GM12878 (cell line): ENCODE measurements around the gene GSG1L. TPM values are rescaled to one million over a fixed set of nuclear protein-coding genes. Genes with fewer than 3 reads are reported as not detected.

Experiments used
- ATAC-seq: fragments of 200-7000 bp; cut with Tn5 transposase; 3 replicates; pipeline ENCODE4 v1.9.1; 2020; ENCODE audit warnings: mild to moderate bottlenecking, moderate library complexity
- BruUV-seq: library from RNA; stranded (reverse); fragments of 400-500 nt; replicated peaks from 2 replicates; lab custom pipeline; 2021; lab: Mats Ljungman, UMichigan
- CTCF ChIA-PET: fragments of 300-600 bp; sonication (Branson Sonifier 250); formaldehyde crosslinking; extraction: SDS; loops from one replicate; lab custom pipeline; 2021; ENCODE audit warnings: inconsistent platforms; lab: Yijun Ruan, JAX
- POLR2A ChIA-PET: fragments of 350-600 bp; formaldehyde crosslinking; extraction: SDS; loops from one replicate; lab custom pipeline; 2021; ENCODE audit warnings: inconsistent platforms; lab: Charles Lee
- RAD21 ChIA-PET: fragments of 300-600 bp; sonication (Branson Sonifier 250); formaldehyde crosslinking; loops from one replicate; lab custom pipeline; 2023; ENCODE audit warnings: antibody characterized with exemption; ENCODE audit not compliant: unreplicated experiment; lab: Charles Lee
- SMC1A ChIA-PET: fragments of 300-600 bp; sonication (Branson Sonifier 250); formaldehyde crosslinking; loops from one replicate; lab custom pipeline; 2023; ENCODE audit not compliant: unreplicated experiment, uncharacterized antibody; lab: Charles Lee
- DNase-seq: peaks from one replicate; pipeline ENCODE4 v3.0.0-alpha.2; 2011; ENCODE audit warnings: low read depth, low spot score
- FAIRE-seq: peaks from 3 replicates; lab custom pipeline; 2011; peaks lifted over from hg19 to GRCh38; lab: Jason Lieb, UNC
- H2AFZ ChIP-seq: 2 replicates; pipeline ENCODE4 v1.6.0; 2011; ENCODE audit warnings: low read depth, low read length, control low read depth; ENCODE audit not compliant: control insufficient read depth
- H3K27ac ChIP-seq: 2 replicates; pipeline ENCODE4 v1.5.1; 2011; ENCODE audit warnings: control low read depth; ENCODE audit not compliant: control insufficient read depth, insufficient read depth
- H3K27me3 ChIP-seq, 2 experiments: replicated peaks in 1 of 2; 2 replicates each; pipeline versions ENCODE4 v1.6.0 to v1.6.1; 2011; ENCODE audit warnings: low read length in 1 of 2; ENCODE audit not compliant: control insufficient read depth in 2 of 2, insufficient read depth in 2 of 2
- H3K36me3 ChIP-seq, 2 experiments: 2 replicates each; pipeline ENCODE4 v1.5.1; 2011; ENCODE audit warnings: low read length in 1 of 2; ENCODE audit not compliant: control insufficient read depth in 2 of 2, insufficient read depth in 2 of 2
- H3K4me1 ChIP-seq: 2 replicates; pipeline ENCODE4 v1.6.1; 2011; ENCODE audit warnings: mild to moderate bottlenecking, low read length, moderate library complexity, mixed read lengths; ENCODE audit not compliant: control insufficient read depth, insufficient read depth
- H3K4me2 ChIP-seq: 2 replicates; pipeline ENCODE4 v1.6.0; 2011; ENCODE audit warnings: control low read depth; ENCODE audit not compliant: control insufficient read depth, insufficient read depth
- H3K4me3 ChIP-seq: fragments of 200-600 bp; sonication (generic); 2 replicates; pipeline ENCODE4 v1.5.1; 2016
- H3K79me2 ChIP-seq: 2 replicates; pipeline ENCODE4 v1.6.0; 2011; ENCODE audit warnings: low read length; ENCODE audit not compliant: control insufficient read depth, insufficient read depth
- H3K9ac ChIP-seq: 2 replicates; pipeline ENCODE4 v1.8.0; 2011; ENCODE audit warnings: low read length, control low read depth, mixed read lengths; ENCODE audit not compliant: control insufficient read depth, insufficient read depth
- H3K9me3 ChIP-seq: replicated peaks from 3 replicates; pipeline ENCODE4 v1.5.1; 2011; ENCODE audit warnings: mild to moderate bottlenecking, low read length; ENCODE audit not compliant: control insufficient read depth, insufficient read depth
- H4K20me1 ChIP-seq: 2 replicates; pipeline ENCODE4 v1.6.0; 2011; ENCODE audit not compliant: control insufficient read depth, insufficient read depth
- BCLAF1 ChIP-seq: fragments of 450-650 bp; IDR thresholded peaks from 2 replicates; pipeline ENCODE4 v1.6.1; 2017; ENCODE audit warnings: antibody characterized with exemption, mild to moderate bottlenecking, moderate library complexity
- CREM ChIP-seq: IDR thresholded peaks from 2 replicates; pipeline ENCODE4 v1.6.1; 2014; ENCODE audit warnings: antibody characterized with exemption, low read depth
- KLF5 ChIP-seq: fragments of 450-650 bp; IDR thresholded peaks from 2 replicates; pipeline ENCODE4 v1.6.1; 2014; ENCODE audit warnings: mild to moderate bottlenecking; ENCODE audit not compliant: partially characterized antibody
- NFIC ChIP-seq: IDR thresholded peaks from 2 replicates; pipeline ENCODE4 v1.6.1; 2012; ENCODE audit warnings: low read depth, mild to moderate bottlenecking, inconsistent platforms, low read length, moderate library complexity
- NR2C1 ChIP-seq: fragments of 450-650 bp; IDR thresholded peaks from 2 replicates; pipeline ENCODE4 v1.6.1; 2017; ENCODE audit warnings: antibody characterized with exemption, mild to moderate bottlenecking, moderate library complexity
- SIN3A ChIP-seq: IDR thresholded peaks from 2 replicates; pipeline ENCODE4 v1.6.1; 2012; ENCODE audit warnings: low read depth, low read length, improper control_type of control experiment
- WRNIP1 ChIP-seq: IDR thresholded peaks from 2 replicates; pipeline ENCODE4 v1.6.1; 2011; ENCODE audit warnings: low read depth, low read length, improper control_type of control experiment, borderline replicate concordance
- ZNF207 ChIP-seq: fragments of 450-650 bp; IDR thresholded peaks from 2 replicates; pipeline ENCODE4 v1.6.1; 2014; ENCODE audit warnings: antibody characterized with exemption, mild to moderate bottlenecking, borderline replicate concordance
- WGBS: methylation state at CpG from one replicate; pipeline ENCODE4 v1.1.6; 2016; ENCODE audit warnings: low lambda C conversion rate; ENCODE audit not compliant: insufficient replicate concordance, insufficient coverage; ENCODE audit errors: missing lambda C conversion rate; 5-methylcytosine and 5-hydroxymethylcytosine counted together
- in situ Hi-C: fragments of 300-500 bp; cut with MboI; formaldehyde crosslinking; loops from 9 replicates; pipeline ENCODE4 v1.14.3; 2018; ENCODE audit warnings: mixed read lengths
- intact Hi-C: fragments of 100-400 bp; cut with micrococcal nuclease; formaldehyde crosslinking; loops from one replicate; pipeline ENCODE4 v1.14.2; 2022; ENCODE audit not compliant: unreplicated experiment
- polyA plus RNA-seq, 11 experiments: library from polyadenylated mRNA; depleted of rRNA in 4 of 11; unstranded in 6 of 11; stranded (reverse) in 5 of 11; fragments of >200 nt; fragmentation: Nextera tagmentation in 4 of 11; fragmentation: Illumina TruSeq in 1 of 11; extraction: Ambion mirVana in 4 of 11; extraction: Trizol in 1 of 11; gene quantifications; 1 replicate in 1 of 11; 2 replicates in 10 of 11; pipeline versions ENCODE4 v1.2.1 to v1.2.3, GENCODE V29; 2011 to 2016; ENCODE audit warnings: inconsistent platforms in 2 of 11, missing spikeins in 2 of 11, low read depth in 1 of 11
- total RNA-seq, 4 experiments: library from RNA; depleted of rRNA in 3 of 4; stranded (reverse); fragments of >200 nt in 3 of 4; fragmentation: Illumina TruSeq in 1 of 4; extraction: Trizol in 1 of 4; gene quantifications; 2 replicates each; pipeline versions ENCODE4 v1.2.1 to v1.2.3, GENCODE V29; 2013 to 2021
- TF ChIP-seq, protein P1 (sequence below): fragments of 450-650 bp; IDR thresholded peaks from 2 replicates; pipeline ENCODE4 v1.6.1; 2017; ENCODE audit warnings: mild to moderate bottlenecking, low read depth, inconsistent platforms; ENCODE audit not compliant: poor library complexity, severe bottlenecking
- TF ChIP-seq, protein P2 (sequence below): fragments of 450-650 bp; IDR thresholded peaks from 2 replicates; pipeline ENCODE4 v1.6.1; 2017; ENCODE audit warnings: mild to moderate bottlenecking, moderate library complexity

GSG1L gene
- total and polyA plus RNA-seq, 10 of the 15 experiments (the other 5 are each of a cell fraction or from before 2014, with no cell fraction given): not detected

DNA sequence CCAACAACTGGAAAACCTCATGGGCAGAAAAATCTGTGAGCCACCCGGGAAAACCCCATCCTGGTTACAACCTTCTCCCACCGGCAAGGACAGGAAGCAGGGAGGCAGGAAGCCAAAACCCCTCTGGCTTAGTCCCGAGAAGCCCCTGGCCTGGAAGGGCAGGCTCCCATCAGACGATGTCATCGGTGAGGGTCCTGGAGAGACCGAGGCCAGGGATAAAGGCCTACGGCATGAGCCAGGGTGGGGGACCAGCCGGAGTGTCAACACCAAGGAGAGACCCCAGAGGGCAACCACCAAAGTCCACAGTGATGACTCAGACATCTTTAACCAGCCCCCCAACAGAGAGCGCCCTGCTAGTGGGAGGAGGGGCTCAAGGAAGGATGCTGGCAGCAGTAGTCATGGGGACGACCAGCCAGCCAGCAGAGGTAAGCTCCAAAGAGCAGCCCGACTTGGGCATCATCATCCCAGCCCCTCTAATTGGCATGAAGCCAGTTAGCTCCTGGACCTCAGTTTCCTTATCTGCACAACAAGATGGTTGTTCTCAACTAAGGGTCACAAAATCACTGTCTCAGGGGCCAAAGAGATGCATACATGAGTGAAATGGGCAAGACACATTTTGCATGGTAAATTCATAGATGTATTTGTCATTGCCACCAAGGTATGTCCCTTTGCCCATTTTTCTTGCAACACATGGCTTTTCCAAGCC, 322.9 kb downstream of the GSG1L start:
- TSS peak; percentile 61 for BruUV-seq
- ATAC-seq: no peak

More for the DNA sequence above, 322.9 kb downstream of the GSG1L start:
- Histone ChIP-seq H2AFZ (no peak overlapping the region), H3K4me2 (no peak overlapping the region), H3K36me3 (no peaks in the 10 kb centered on the region), H4K20me1 (no peaks in the 10 kb centered on the region), H3K4me3 (no peak overlapping the region), H3K4me1 (no peaks in the 10 kb centered on the region), H3K79me2 (no peaks in the 10 kb centered on the region), H3K27me3 (no peaks in the 10 kb centered on the region), H3K9me3 (no peaks in the 10 kb centered on the region), H3K9ac (no peak overlapping the region), H3K27ac (no peak overlapping the region)
- ChIA-PET CTCF (no interaction called here), RAD21 (no interaction called here), POLR2A (no interaction called here), SMC1A (no interaction called here)
- FAIRE-seq (no peak), DNase-seq (no peak)
- intact Hi-C loops: no loop called here
- 87% methylated on average over 11 of the region's 11 CpGs for WGBS
- in situ Hi-C loops: no loop called here
- TF ChIP-seq, protein P1, sequence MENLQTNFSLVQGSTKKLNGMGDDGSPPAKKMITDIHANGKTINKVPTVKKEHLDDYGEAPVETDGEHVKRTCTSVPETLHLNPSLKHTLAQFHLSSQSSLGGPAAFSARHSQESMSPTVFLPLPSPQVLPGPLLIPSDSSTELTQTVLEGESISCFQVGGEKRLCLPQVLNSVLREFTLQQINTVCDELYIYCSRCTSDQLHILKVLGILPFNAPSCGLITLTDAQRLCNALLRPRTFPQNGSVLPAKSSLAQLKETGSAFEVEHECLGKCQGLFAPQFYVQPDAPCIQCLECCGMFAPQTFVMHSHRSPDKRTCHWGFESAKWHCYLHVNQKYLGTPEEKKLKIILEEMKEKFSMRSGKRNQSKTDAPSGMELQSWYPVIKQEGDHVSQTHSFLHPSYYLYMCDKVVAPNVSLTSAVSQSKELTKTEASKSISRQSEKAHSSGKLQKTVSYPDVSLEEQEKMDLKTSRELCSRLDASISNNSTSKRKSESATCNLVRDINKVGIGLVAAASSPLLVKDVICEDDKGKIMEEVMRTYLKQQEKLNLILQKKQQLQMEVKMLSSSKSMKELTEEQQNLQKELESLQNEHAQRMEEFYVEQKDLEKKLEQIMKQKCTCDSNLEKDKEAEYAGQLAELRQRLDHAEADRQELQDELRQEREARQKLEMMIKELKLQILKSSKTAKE: no peak
- TF ChIP-seq, protein P2, sequence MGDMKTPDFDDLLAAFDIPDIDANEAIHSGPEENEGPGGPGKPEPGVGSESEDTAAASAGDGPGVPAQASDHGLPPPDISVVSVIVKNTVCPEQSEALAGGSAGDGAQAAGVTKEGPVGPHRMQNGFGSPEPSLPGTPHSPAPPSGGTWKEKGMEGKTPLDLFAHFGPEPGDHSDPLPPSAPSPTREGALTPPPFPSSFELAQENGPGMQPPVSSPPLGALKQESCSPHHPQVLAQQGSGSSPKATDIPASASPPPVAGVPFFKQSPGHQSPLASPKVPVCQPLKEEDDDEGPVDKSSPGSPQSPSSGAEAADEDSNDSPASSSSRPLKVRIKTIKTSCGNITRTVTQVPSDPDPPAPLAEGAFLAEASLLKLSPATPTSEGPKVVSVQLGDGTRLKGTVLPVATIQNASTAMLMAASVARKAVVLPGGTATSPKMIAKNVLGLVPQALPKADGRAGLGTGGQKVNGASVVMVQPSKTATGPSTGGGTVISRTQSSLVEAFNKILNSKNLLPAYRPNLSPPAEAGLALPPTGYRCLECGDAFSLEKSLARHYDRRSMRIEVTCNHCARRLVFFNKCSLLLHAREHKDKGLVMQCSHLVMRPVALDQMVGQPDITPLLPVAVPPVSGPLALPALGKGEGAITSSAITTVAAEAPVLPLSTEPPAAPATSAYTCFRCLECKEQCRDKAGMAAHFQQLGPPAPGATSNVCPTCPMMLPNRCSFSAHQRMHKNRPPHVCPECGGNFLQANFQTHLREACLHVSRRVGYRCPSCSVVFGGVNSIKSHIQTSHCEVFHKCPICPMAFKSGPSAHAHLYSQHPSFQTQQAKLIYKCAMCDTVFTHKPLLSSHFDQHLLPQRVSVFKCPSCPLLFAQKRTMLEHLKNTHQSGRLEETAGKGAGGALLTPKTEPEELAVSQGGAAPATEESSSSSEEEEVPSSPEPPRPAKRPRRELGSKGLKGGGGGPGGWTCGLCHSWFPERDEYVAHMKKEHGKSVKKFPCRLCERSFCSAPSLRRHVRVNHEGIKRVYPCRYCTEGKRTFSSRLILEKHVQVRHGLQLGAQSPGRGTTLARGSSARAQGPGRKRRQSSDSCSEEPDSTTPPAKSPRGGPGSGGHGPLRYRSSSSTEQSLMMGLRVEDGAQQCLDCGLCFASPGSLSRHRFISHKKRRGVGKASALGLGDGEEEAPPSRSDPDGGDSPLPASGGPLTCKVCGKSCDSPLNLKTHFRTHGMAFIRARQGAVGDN: no peak
- TF ChIP-seq KLF5: no peak
- no peak for TF ChIP-seq ZNF207
- TF ChIP-seq NFIC: no peak
- no peak for TF ChIP-seq SIN3A
- no peak for TF ChIP-seq CREM
- TF ChIP-seq WRNIP1: no peak
- TF ChIP-seq NR2C1: no peak
- TF ChIP-seq BCLAF1: no peak
